Ishikawa (cell line): Measurements from ENCODE around the gene FOXR1.

ENCODE experiments used
- CEBPB ChIP-seq: IDR thresholded peaks from 2 replicates; pipeline ENCODE4 v1.6.1; 2012
- CREB1 ChIP-seq: IDR thresholded peaks from 2 replicates; pipeline ENCODE4 v1.6.1; 2012; ENCODE audit warnings: low read depth
- EGR1 ChIP-seq: IDR thresholded peaks from 2 replicates; pipeline ENCODE4 v1.6.1; 2012
- EP300 ChIP-seq: IDR thresholded peaks from 2 replicates; pipeline ENCODE4 v1.6.1; 2012; ENCODE audit warnings: borderline replicate concordance
- FOXM1 ChIP-seq: IDR thresholded peaks from 2 replicates; pipeline ENCODE4 v1.6.1; 2012; ENCODE audit warnings: low read depth, borderline replicate concordance
- NFIC ChIP-seq: IDR thresholded peaks from 2 replicates; pipeline ENCODE4 v1.6.1; 2012
- RAD21 ChIP-seq: IDR thresholded peaks from 2 replicates; pipeline ENCODE4 v1.6.1; 2012; ENCODE audit warnings: low read depth
- TAF1 ChIP-seq: IDR thresholded peaks from 2 replicates; pipeline ENCODE4 v1.6.1; 2012; ENCODE audit warnings: low read depth, mild to moderate bottlenecking
- TCF12 ChIP-seq: IDR thresholded peaks from 2 replicates; pipeline ENCODE4 v1.6.1; 2012; ENCODE audit warnings: low read depth
- TEAD4 ChIP-seq: IDR thresholded peaks from 2 replicates; pipeline ENCODE4 v1.6.1; 2012
- YY1 ChIP-seq: IDR thresholded peaks from 2 replicates; pipeline ENCODE4 v1.6.1; 2012; ENCODE audit warnings: low read depth
- ZBTB7A ChIP-seq: IDR thresholded peaks from 2 replicates; pipeline ENCODE4 v1.6.1; 2012; ENCODE audit warnings: low read depth
- TF ChIP-seq, protein P1 (sequence below): IDR thresholded peaks from 2 replicates; pipeline ENCODE4 v1.6.1; 2012
- TF ChIP-seq, protein P2 (sequence below): IDR thresholded peaks from 2 replicates; pipeline ENCODE4 v1.6.1; 2012; ENCODE audit warnings: low read depth, mild to moderate bottlenecking
- TF ChIP-seq, protein P3 (sequence below): IDR thresholded peaks from 2 replicates; pipeline ENCODE4 v1.6.1; 2012

The FOXR1 gene

DNA sequence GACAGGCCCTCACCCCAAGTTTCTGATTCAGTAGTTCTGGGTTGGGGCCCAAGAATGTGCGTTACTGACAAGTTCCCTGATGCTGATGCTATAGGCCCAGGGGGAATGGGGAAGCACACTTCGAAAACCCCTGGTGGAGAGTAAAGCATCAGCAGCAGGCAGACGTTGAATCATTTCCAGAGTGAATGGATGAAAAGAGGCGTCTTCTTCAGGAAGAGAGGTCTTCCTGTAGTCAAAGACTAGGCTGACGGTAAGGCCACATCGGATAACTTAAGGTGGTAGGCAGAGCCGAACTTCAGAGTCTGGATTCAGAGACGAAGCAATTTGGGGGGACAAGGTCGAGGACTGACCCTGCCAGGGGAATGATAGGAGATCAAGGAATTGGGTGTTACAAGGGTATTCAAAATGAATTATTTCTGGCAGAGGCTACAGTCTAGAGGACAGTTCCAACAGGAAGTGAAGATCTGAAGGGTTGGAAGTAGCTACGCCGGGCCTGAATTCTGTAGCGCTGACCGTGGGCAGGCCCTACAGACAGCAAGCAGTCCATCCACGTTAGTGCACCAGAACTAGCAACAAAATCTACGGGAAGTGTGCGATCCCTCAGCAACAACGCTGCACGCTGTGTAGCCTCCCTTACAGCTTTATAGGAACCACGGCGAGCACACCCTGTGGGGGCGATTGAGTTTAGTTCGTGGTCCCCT, 25.5 kb downstream of the FOXR1 start:
- TF ChIP-seq YY1 (no peak), TCF12 (no peak), FOXM1 (no peak), RAD21 (no peak), TEAD4 (no peak), EGR1 (no peak)
- TF ChIP-seq, protein P1, sequence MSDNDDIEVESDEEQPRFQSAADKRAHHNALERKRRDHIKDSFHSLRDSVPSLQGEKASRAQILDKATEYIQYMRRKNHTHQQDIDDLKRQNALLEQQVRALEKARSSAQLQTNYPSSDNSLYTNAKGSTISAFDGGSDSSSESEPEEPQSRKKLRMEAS, result no peak

DNA sequence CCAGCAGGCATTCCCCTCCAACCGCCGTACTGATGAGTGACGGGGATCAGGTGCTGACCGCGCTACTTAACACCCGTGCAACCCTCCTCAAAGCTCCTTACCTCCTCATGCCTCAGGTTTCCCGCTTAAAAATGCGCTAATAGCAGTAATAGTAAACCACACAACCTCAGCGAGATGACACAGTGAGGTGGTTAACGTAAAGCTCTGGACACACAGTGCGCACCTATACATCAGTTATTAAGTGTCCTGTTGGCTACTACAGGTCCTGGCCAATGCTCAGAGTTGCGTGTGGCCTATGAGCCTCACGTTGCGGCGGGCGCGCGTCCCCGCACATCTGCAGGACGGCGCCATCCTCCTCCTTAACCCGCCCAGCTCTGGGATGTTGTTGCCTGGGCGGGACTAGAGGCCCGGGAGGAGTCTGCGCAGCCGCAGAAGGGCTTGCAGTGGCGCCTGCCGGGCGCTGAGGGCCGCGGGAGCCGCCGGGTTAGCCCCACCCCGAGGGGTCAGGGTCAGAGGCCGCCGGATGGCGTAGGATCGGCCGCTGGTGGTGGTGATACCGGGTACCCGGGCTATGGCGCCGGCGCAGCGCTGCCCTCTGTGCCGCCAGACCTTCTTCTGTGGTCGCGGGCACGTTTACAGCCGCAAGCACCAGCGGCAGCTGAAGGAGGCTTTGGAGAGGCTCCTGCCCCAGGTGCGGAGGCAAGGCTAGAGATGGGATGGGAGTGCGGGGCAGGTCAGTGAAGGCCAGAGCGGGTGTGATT, 26.2 kb downstream of the FOXR1 start, which contains the start of gene CENATAC:
Gene CENATAC (plus strand): TSS at position 512 of the 761 bp plus-strand sequence. CDS start 60 bp downstream, at position 572.
- TF ChIP-seq FOXM1 (no peak), EGR1 (peak; percentile 42; the same call in 1 of the 2 replicates), CEBPB (no peak), ZBTB7A (no peak), RAD21 (no peak), YY1 (peak; percentile 78), EP300 (no peak), TCF12 (peak; percentile 59; the same call in 1 of the 2 replicates), TAF1 (peak; percentile 85)
- TF ChIP-seq, protein P1, result peak; percentile 96

DNA sequence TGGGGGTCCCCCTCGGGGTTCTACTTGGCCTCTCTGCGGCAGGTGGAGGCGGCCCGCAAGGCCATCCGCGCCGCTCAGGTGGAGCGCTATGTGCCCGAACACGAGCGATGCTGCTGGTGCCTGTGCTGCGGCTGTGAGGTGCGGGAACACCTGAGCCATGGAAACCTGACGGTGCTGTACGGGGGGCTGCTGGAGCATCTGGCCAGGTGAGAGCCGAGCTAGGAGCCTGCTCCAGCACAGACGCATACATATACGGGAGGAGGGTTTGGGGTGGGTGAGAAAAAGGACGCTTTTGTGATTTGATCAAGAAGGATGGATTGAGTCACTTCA, 26.8 kb downstream of the FOXR1 start:
- TF ChIP-seq RAD21 (no peak), YY1 (no peak), TAF1 (no peak), CREB1 (no peak), TCF12 (no peak), CEBPB (no peak), EP300 (no peak), NFIC (no peak), ZBTB7A (no peak), FOXM1 (no peak), EGR1 (no peak), TEAD4 (no peak)
- TF ChIP-seq, protein P1, result no peak
- TF ChIP-seq, protein P2, sequence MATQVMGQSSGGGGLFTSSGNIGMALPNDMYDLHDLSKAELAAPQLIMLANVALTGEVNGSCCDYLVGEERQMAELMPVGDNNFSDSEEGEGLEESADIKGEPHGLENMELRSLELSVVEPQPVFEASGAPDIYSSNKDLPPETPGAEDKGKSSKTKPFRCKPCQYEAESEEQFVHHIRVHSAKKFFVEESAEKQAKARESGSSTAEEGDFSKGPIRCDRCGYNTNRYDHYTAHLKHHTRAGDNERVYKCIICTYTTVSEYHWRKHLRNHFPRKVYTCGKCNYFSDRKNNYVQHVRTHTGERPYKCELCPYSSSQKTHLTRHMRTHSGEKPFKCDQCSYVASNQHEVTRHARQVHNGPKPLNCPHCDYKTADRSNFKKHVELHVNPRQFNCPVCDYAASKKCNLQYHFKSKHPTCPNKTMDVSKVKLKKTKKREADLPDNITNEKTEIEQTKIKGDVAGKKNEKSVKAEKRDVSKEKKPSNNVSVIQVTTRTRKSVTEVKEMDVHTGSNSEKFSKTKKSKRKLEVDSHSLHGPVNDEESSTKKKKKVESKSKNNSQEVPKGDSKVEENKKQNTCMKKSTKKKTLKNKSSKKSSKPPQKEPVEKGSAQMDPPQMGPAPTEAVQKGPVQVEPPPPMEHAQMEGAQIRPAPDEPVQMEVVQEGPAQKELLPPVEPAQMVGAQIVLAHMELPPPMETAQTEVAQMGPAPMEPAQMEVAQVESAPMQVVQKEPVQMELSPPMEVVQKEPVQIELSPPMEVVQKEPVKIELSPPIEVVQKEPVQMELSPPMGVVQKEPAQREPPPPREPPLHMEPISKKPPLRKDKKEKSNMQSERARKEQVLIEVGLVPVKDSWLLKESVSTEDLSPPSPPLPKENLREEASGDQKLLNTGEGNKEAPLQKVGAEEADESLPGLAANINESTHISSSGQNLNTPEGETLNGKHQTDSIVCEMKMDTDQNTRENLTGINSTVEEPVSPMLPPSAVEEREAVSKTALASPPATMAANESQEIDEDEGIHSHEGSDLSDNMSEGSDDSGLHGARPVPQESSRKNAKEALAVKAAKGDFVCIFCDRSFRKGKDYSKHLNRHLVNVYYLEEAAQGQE, result no peak
- TF ChIP-seq, protein P3, sequence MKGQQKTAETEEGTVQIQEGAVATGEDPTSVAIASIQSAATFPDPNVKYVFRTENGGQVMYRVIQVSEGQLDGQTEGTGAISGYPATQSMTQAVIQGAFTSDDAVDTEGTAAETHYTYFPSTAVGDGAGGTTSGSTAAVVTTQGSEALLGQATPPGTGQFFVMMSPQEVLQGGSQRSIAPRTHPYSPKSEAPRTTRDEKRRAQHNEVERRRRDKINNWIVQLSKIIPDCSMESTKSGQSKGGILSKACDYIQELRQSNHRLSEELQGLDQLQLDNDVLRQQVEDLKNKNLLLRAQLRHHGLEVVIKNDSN, result no peak

DNA sequence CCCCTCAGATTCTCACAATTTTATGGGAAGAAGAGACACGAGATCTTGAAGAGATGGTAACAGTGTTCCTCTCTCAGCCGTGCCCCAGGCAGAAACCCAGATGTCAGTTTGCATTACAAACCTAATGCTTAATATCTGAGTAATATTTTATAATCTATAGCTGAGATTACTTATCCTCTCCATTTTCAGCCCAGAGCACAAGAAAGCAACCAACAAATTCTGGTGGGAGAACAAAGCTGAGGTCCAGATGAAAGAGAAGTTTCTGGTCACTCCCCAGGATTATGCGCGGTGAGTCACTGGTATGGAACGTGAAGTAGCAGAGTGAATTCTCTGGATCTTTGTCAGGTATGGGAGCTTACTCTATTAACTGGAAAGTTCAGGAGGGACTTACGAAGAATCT, 27.3 kb downstream of the FOXR1 start:
- TF ChIP-seq EP300 (no peak), EGR1 (no peak), YY1 (no peak), CEBPB (no peak), TEAD4 (peak; percentile 83), TCF12 (no peak), FOXM1 (no peak)
- TF ChIP-seq, protein P3, result no peak
- TF ChIP-seq, protein P2, result no peak
- TF ChIP-seq, protein P1, result 0 out of 2 replicates have a peak, but pooled peaks have one; percentile 21

DNA sequence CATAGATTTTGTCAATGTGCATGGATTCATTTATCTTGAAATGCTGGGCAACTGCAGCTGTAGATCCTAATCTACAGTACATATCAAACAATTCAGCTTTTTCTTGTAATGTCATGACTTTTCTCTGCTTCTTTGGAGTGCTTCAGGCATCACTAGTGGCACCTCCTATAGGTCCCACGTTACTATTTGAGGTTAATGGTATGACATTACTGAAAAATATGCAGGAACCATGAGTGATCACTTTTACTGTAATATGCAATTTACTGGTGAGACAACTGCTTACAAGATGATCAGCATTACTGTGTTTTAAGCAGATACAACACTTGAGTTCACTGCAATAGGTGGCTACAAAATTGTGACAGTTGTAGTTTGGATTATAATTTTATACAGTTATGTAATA, 29.3 kb downstream of the FOXR1 start:
- no peak for TF ChIP-seq TEAD4
- TF ChIP-seq EP300, result no peak
- TF ChIP-seq YY1, result no peak
- TF ChIP-seq, protein P3, result no peak
- no peak for TF ChIP-seq TAF1
- TF ChIP-seq, protein P2, result no peak
- TF ChIP-seq CREB1, result no peak
- no peak for TF ChIP-seq TCF12
- no peak for TF ChIP-seq EGR1
